Left hindlimb (tissue), 1 donor: ENCODE data around the gene ITGB3.

ENCODE experiments used
- DNase-seq: peaks from one replicate; pipeline ENCODE4 v3.0.0-alpha.2; 2018

The ITGB3 gene

DNA sequence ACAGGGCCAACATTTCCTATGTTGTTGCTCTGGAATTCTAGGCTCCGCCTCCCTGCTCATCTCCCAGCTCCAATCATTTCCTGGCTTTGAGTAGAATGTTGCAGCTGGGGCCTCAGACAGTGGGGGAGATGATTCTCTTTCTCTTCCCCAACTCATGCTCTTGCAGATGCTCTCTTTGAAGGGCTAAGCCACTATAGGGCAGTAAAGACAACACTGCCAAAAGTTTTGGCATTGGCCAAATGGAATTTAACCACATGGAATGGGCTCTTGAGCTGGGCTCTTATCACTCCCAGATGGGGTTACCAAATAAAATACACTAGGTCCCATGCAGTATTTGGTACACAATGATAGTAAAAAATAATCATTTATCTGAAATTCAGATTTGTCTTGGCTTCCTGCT lies 50.6 kb downstream of the ITGB3 start:
- DNase-seq = no peak

DNA sequence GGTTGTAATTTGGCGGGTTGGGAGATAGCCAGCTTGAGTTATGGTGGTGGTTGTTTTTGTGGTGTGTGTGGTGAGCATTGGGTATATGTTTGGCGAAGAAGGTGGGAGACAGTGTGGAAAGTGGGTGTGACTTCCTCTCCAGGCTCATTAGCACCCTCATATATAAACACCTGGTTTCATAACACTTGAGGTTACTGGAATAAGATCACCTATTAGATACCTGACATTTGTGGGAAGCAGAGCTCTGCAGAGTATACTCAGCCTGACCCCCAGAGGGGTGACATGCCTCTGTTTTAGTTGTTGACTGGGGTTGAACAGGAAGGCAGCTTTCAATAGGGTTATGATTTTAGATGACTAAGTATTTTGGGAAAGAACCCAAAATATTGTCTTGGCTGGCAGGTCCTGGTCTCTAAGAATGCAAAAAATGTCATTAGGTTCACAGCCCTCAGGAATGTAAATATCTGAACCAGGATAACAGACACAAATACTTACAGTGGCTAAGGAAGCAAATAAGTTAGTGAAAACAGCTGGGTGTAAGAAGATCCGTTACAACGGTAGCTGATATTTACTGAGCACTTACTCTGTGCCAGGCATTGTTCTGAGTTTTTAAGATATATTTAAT lies 51.8 kb downstream of the ITGB3 start:
- no peak for DNase-seq

DNA sequence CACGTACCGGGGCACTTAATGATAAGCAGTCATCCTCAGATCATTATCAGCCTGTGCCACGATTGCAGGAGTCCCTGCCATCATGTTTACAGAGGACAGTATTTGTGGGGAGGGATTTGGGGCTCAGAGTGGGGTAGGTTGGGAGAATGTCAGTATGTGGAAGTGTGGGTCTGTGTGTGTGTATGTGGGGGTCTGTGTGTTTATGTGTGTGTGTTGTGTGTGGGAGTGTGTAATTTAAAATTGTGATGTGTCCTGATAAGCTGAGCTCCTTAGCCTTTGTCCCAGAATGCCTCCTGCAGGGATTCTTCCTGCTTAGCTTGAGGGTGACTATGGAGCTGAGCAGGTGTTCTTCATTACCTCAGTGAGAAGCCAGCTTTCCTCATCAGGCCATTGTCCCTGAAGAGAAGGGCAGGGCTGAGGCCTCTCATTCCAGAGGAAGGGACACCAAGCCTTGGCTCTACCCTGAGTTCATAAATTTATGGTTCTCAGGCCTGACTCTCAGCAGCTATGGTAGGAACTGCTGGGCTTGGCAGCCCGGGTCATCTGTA lies 56.6 kb downstream of the ITGB3 start:
- DNase-seq = no peak

DNA sequence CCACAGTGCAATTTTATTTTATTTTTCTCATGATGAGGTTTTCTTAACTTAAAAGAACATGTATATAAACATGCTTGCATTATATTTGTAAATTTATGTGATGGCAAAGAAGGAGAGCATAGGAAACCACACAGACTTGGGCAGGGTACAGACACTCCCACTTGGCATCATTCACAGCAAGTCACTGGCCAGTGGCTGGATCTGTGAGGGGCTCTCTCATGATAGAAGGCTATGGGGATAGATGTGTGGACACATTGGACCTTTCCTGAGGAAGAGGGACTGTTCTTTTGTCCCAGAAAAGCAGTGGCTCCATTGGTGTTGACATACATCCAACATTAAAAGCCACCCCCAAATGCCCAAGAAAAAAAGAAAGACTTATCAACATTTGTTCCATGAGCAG lies 57.8 kb downstream of the ITGB3 start:
- DNase-seq = no peak

DNA sequence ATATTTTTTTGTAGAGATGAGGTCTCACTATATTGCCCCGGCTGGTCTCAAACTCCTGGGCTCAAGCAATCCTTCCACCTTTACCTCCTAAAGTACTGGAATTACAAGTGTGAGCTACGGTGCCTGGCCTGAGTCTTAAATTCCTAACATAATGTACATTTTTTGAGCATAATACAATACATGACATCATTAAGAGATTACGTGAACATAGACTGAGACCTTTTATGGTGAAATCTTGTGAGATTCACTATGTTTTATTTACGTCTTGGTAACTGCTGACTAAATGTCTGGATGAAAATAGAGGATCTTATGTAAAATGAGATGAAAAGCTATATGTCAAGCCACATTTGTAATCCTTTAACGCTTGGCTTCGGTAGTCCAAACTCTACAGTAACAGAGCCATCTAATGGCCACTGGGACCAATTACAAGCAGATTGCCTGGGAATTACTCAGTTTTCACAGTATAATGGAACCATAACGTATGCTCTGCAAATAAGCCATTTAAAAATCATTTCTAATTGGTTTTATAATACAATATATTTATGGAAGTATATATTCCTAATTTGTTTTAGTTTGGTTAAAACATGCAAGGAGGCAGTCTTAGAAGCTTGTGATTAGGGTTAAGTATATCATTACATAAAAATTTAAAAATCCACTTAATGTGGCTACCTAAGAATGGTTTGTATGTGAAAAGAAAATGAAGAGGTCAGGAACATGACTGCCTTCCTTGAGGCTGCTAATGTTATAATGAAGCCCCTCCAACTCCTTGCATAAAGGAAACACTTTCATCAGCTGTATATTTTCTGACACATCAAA lies 62.0 kb downstream of the ITGB3 start:
- no peak for DNase-seq

DNA sequence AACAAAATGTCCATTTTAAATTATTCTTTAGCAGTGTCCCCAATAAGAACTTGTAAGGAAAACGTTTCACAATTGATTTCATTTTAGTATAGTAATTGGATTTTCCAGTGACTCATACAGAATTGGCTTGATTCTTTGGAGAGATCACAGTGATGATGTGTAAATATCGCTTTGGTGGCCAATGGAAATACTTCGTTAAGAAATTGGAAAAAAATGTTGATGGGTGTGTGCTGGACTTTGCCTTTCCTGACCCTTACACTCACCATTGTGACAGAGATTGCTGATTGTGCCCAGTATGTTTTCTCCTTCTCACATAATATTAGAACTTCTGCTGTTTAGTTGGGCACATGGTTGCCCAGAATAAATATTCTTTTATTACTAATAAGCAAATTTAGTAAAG lies 62.7 kb downstream of the ITGB3 start:
- no peak for DNase-seq

DNA sequence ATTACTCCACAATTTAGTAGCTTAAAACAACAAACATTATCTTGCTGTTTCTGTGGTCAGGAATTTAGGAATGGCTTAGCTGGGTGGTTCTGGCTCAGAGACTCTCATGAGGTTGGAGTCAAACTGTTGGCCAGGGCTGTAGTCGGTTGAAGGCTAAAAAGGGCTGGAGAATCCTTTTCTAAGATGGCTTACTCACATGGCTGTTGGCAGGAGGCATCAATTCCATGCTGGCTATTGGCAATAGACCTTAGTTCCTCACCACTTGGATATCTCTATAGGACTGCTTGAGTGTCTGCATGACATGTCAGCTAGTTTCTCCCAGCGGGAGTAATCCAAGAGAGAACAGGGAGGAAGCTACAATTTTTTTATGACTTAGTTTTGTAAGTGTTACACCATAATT lies 63.5 kb downstream of the ITGB3 start:
- no peak for DNase-seq

DNA sequence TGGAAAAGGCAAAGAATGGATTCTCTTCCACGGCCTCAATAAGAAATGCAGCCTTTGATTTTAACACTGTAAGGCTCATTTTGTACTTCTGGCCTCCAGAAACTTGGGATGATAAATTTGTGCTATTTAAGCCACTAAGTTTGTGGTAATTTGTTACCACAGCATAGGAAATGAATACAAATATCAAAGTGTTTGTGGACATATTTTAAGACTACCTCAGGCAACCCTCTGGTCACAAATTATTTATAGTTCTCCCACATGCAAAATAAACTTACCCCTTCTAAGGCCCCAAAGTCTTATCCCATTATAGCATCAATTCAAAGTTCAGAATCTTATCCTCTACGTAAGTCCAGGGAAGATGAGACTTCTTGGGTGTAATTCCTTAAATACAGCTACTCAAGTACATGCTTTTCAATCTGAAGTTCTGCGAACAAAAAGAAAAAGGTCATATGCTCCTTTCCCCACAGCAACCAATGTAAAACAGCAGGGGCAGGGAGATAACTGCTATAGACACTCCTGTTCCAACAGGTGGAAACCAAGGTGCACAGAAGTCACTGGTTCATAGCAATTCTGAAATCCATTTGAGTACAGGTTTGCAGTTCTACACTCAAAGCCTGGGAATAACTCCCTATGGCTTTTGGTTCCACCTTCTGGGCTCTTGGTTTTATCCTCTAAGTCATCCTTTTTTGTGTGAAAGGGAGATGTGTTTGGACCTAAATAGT lies 64.7 kb downstream of the ITGB3 start:
- DNase-seq = no peak

DNA sequence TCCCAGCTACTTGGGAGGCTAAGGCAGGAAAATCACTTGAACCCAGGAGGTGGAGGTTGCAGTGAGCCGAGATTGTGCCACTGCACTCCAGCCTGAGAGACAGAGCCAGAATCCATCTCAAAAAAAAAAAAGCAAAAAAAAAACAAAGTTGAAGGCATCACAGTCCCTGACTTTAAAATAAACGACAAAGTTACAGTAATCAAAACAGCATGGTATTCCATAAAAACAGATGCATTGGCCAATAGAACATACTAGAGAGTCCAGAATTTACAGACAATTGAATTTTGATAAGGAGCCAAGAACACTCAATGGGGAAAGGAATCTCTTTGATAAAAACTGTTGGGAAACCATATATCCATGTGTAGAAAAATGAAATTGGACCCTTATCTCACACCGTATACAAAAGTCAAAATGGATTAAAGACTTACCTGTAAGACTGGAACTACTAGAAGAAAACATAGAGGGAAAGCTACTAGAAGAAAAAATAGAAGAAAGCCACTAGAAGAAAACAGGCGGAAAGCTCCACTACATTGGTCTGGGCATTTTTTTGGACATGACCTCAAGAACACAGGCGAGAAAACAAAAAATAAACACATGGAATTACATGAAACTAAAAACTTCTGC lies 67.4 kb downstream of the ITGB3 start:
- no peak for DNase-seq

DNA sequence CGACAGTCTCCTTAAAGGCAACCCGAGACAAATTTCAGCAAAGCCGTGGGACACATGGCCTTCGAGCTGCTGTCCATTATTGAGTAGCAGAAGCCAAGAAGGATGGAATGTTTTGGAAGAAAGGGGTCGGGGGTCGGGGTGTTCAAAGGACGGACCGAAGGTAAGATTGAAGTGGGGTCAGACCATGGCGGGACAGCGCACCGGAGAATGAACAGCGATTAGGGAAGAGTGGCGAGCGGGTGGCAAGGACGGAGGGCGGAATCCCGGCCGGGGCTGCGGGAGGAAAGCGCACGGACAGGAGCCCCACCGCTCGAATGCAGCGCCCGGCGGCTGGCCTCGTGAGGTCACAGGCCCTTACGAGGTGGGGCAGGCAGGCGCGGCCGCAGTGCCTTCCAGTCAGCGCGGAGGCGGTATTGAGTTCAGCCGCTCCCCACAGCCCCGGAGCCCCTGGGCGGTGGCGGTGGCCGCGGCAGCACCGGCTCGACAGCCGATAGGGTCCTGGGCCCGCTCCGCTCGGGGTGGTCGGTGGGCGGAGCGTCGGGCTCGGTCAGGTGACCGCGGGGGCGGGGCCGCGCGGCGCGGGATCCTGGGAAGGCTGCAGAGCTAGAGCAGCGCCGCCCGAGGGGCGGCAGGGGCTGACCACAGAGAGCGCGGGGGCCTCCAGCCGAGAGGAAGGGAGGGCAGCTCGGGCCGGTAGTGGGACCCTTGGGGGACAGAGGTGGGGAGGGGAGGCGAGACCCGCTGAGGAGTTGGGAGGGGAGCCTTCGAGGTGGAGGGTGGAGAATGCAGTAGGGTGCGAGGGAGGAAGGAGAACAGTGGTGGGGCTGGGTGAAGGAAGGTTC lies 70.0 kb downstream of the ITGB3 start, which contains the start of gene EFCAB13:
EFCAB13 (plus strand) TSS at position 574 of the 842 bp plus-strand sequence. CDS start 4,399 bp downstream, outside the sequence.
- DNase-seq = peak; percentile 91

DNA sequence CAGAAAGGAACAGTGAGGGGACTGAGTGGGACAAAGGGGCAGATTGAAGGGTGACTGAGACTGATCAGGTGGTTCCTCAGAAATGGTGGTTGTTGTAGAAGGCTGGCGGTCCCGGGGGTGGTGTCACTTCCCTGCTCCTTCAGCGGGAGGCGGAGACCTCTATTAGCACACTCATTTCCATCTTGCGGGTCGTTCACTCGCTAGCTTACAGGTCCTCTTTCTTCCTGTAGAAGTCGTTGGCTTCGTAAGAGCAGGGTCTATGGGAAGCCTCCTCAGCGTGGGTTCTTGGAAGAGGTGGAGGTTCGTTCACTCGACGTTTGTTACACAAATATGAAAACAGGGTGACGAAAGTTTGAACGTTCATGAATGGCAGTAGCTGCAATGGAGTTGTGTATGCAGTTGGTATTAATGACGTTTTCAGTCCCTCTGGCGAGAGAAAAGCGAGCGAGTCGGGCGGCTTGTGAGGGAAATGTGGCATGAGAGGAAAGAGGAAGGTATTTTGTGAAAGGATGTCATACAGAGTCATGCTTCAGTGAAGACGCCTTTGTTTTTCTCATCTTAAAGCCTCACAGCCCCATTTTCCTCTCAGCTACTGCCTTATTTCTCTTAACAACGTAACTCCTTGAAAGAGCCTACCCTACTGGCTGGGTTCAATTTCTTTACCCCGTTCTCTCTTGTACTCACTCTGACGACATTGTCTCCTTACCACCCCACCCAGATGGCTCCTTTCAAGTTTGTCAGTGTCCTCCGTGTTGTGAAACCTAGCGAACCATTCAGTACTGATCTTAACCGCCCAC lies 70.8 kb downstream of the ITGB3 start:
- DNase-seq = peak; percentile 75

DNA sequence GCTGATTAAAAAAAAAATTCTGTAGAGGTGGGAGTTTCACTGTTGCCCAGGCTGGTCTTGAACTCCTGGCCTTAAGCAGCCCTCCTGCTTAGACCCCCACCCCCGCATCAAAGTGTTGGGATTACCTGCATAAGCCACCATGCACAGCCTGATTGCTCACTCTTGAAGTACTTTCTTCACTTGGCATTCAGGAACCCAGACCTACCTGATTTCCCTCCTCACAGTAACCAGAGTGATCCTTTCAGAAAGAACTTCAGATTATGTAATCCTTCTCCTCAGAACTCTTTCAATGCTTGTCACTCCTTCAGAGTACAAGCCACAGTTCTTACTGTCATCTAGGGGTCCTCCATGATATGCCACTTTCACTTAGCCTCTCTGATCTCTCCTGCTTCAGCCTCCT lies 71.5 kb downstream of the ITGB3 start:
- DNase-seq = no peak

DNA sequence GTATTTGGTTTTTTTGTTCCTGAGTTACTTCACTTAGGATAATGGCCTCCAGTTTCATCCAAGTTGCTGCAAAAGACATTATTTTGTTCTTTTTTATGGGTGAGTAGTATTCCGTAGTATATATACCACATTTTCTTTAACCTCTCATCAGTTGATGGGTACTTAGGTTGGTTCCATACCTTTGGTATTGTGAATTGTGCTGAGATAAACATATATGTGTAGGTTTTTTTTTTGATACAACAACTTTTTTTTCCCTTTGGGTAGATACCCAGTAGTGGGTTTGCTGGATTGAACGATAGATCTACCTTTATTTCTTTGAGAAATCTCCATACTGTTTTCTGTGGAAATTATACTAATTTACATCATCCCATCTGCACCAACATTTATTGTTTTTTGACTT lies 76.9 kb downstream of the ITGB3 start:
- no peak for DNase-seq

DNA sequence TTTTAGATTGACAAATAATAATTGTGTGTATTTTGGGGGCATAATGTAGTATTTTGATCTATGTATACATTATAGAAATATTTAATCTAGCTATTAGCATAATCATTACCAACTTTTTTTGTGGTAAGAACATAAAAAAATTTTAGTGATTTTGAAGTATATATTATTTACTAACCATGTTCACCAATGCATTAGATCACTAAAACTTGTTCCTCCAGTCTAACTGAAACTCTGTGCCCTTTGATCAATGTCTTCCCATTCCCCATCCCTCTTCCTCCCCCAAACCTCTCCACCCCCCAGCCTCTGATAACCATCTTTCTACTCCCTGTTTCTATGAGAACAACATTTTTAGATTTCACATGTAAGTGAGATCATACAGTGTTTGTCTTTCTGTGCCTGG lies 78.7 kb downstream of the ITGB3 start:
- DNase-seq = no peak

DNA sequence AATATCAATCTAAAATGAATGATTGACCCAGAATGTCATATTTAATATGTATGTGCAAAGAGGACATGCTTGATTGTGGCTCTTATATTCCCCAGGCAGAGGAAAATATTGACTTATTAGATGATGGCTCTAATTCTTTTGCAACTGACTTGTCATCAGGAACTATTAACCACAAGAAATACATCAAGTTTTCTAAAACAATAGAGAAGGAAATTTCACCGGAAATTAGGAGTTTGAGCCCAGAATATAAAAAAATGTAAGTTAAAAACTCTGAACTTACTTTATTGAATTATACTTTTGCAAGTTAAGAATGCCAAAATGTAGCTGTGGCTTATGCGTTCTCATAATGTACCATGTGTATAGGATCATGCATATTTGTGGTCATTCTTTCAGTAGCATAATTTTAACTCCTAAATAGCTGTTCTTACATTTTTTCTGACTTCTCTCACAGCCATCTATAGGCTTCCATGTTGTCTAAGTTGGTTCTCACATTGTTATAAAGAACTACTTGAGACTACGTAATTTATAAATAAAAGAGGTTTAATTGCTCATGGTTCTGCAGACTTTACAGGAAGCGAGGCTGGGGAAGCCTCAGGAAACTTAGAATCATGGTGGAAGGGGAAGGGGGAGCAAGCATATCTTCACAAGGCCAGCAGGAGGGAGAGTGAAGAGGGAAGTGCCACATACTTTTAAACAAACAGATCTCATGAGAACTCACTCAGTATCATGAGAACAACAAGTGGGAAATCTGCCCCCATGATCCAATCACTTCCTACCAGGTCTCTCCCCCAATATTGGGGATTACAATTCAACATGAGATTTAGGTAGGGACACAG lies 81.7 kb downstream of the ITGB3 start:
- DNase-seq = no peak

DNA sequence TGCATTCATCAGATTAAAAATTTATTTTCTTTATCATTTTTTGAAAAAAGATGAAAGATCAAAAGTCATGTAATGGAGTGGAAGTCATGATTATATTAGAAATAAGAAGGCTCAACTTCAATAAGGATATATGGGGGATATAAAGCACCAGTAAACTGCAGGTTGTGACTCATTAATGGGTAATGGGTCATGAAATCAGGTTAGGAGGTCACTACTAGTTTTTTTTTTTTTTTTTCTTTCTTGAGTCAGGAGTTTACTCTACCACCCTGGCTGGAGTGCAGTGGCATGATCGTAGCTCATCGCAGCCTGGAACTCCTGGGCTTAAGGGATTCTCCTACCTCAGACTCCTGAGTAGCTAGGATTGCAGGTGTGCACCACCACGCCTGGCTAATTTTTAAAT lies 84.4 kb downstream of the ITGB3 start:
- DNase-seq = no peak

DNA sequence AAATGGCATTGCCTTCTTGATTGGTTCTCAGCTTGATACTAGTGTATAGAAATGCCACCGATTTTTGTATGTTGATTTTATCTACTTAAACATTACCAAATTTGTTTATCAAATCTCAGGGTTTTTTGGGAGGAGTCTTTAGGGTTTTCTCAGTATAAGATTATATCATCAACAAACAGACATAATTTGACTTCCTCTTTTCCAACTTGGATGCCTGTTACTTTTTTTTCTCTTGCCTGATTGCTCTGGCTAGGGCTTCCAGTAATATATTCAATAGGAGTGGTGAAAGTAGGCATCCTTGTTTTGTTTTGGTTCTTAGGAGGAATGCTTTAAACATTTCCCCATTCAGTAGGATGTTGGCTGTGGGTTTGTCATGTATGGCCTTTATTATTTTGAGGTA lies 99.2 kb downstream of the ITGB3 start:
- no peak for DNase-seq

DNA sequence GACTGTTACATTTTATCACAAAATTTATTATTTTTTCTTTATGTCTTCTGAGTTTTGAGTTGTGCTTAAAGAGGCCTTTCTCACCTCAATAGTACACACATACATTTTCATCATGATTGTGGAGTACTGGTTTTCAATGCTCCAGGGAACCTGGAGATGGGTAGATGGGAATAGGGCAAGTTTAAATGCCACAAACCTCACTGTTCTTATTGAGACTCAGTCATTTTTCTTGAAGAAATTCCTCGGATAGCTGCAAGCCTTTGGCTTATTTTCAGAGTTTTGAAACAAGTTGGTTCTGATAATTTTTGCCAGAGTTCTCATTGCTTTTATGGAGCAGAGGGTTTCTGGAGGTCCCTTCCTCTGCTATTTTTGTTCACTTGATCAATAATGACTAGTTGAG lies 105.0 kb downstream of the ITGB3 start:
- DNase-seq = no peak
